HG03280 (cell line): Measurements from ENCODE around the gene NELFA.

Experiments used
- ATAC-seq: cut with Tn5 transposase; IDR thresholded peaks from one replicate; pipeline ENCODE4 v1.9.1; 2021; ENCODE audit warnings: mild to moderate bottlenecking, moderate library complexity; ENCODE audit not compliant: unreplicated experiment

Gene NELFA

DNA sequence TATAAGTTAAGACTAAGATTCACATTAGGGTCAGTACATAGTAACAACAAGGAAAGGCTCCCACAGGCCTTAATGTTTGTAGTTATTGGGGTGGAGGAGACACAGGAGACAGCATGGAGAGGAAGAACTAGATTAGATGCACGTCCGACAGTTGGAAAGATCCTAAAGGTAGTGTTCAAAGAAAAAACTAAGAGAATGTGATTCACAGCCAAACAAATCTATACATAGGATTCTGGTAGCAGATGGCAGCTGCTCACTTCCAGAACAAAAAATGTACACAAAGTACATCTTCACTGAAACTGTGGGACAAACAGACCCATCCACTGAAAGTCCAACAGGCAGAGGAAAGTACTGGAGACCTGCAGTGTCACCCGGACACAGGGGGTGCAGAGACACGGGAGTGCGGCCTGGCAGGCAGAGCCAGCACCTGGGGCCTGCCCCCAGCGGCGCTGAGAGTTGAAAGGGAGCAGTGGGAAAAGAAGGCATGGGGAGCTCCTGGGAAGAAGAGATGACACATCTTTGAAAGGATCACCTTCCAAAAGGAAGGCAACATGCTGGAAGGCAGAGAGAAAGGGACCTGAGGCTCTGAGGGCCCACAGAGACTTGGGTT lies 40.0 kb downstream of the NELFA start:
- ATAC-seq = no peak

DNA sequence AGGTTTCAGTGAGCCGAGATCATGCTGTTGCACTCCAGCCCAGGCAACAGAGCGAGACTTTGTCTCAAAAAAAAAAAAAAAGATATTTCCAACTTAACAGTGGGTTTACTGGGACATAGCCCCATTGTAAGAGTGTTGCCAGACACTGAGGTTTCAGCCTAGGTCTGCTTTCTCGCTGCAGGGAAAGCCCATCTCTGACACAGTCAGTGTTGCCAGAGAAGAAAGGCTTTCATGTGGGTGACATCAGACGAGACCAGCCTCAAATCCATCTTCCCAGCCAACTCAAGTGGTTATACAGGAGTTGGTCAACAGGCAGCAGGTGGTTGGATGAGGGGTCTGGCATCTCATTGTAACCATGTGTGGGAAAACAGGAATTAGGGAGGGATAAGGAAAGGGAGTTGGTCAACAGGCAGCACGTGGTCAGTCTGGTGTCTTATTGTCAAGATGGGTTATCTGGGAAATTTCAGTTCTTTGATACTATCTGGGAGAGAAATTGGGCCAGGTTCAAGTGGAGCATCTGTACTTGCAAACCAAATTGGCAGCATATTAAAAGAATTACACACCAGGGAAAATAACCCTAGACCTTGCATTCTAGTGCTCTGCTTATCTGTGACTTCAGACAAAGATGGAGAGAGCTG lies 41.1 kb downstream of the NELFA start:
- ATAC-seq = no peak

DNA sequence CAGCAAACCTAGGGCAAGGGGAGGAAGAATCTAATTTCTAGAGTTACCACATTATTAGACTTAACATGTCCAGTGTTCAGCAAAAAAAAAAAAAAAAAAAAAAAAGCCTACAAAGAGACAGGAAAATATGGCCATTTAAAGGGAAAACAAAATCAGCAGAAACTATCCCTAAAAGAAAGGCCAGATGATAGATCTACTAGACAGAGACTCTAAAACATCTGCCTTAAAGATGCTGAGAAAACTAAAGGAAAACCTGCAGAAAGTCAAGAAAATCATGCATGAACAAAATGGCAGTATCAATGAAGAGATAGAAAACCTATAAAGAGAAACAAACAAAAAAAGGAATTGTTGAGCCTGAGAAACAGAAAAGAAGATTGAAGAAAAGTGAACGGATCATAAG lies 43.8 kb downstream of the NELFA start:
- ATAC-seq = no peak

DNA sequence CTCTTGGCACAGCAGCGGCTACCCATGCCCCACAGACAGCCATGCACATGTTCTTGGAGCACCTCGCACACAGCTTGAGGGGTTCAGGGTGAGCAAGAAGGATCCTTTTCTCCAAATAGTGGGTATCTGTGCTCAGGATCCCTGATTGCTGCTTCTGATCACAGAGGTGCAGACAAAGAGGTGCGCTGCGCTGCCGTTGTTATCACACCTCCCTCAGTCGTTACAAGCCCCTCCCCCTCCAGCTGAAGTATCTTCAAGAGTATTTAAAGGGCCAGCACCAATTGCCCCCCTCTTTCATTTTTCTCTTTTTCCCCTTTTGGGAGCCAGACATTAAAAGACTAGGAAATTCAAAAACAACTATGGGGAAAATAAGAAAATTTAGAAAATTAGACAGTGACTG lies 44.3 kb downstream of the NELFA start:
- no peak for ATAC-seq

DNA sequence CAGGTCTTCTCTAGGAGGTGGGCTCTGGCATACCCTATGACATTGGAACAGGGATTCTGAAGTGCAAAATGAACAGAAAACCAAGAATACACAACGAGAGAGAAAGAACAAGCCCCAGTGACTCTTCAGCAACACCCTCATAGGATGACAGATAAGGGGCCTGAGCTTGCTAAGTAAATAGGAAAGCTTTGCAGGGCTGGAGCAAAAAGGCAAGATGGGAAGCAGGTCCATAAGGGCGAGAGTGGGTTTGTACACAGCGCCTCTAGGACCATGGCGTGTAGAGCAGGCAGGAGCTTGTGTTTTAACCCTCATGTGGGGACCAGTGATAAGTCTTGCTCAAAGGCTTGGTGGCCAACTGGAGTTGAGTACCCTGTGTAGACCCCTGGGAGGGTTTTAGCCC lies 45.8 kb downstream of the NELFA start:
- ATAC-seq = no peak

DNA sequence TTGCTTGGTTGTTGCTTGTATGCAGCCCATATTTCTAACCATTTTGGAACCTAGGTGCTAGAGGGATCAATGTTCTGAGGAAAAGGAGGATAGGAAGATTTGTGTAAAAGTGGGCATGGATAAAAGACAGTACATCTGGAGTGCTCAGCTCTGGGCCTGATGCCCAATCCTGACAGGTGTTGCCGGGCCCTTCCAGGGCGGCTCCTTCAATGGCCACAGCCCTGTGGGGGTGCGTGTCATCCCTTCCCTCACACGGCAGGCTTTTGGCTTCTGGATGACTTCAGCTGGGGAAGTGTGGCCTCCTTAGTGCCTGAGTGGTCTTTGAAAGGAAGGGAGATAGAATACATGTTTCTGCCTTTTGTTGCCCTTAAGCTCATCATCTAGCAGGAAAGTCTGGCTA lies 47.2 kb downstream of the NELFA start:
- ATAC-seq = no peak

DNA sequence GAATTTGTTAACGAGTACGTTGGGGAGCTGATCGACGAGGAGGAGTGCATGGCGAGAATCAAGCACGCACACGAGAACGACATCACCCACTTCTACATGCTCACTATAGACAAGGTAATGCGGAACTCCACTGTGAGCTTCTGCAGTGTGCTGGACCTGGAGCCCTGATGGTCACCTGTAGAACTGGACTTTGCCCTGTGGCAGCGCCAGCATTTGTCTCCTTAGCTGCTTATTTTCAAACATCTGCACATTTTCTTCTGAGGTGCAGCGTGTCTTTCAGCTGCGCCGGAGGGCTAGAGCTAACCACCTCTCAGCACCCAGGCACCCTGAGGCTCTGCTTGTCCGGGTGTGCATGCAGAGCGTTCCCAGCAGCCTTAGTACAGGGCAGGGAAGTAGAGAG lies 47.7 kb downstream of the NELFA start:
- no peak for ATAC-seq

DNA sequence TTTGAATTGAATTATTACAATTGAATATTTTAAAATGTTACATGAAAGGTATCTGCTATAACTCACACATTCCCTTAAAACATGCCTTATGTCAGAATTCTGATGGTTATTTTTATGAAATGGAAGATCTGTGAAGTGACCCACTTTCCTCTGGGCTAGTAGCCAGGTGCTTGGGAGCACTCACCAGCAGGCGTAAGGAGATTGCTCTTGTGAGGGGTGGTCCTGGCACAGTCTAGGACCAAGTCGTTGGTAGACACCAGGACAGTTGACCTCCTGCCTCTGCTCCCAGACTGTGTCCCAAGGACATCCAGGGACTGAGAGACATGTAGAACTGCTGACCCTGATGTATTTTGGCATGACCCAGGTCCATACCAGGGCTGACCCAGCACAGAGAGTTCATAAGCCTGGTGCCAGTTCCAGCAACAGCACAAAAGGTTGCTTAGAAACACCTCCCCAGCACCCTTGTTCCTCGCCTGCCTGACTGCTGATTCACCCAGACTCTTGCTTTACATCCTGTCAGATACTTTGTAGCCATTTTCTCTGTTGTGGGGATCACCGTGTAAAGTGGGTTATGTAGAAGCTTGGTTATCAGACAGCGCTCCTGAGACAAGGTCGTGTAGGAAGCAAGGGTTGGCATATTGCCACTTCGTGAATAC lies 48.5 kb downstream of the NELFA start:
- ATAC-seq = no peak

DNA sequence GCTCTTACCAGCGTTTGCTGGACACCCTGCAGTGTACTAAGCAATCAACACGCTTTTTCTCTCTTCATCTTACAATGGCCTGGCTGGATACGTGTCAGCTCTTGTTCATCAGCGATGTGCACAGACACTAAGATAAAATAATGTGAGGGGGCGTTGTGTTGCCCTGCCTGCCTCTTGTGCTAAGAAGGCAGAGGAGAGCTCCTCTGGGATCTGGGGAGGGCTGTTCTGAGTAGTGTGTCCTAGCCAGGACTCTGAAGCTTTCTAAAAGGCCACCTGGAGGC lies 49.7 kb downstream of the NELFA start:
- no peak for ATAC-seq

DNA sequence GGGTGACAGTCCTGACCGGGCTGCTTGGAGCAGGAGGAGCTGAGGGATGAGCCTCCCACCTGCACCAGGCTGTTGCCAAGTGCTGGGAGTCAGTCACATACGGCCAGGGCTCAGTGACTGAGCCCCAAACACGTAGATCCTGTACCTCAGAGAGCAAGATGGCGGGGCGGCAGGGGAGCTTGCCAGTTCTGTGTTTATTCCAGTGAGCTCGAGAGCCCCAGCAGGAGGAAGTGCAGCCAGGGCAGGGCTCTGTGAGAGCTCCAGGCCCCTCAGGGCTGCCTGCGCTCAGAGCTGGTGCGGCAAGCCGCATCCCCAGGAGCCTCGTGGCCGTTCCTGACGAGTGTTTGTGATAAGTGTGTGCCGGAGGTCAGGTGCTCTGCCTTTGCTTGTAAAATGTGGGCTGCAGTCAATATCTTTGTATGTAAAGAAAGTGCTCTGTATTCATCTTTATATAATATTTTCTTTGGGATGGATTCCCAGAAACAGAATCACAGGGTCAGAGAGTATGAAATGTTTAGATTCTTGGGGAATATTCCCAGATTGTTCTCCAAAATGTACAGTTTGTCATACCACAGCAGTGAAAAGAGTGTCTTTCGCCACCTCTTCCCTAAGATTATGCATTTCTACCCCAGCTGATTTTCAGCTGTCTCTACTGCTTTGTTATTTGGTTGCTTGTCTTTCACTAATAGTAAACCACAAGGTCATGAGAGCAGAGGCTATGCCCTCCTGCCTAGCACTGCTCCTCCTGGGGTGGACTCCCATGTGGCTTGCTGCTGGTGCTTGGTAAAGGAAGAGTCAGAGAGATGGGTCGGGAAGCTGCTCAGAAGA lies 50.3 kb downstream of the NELFA start:
- no peak for ATAC-seq

DNA sequence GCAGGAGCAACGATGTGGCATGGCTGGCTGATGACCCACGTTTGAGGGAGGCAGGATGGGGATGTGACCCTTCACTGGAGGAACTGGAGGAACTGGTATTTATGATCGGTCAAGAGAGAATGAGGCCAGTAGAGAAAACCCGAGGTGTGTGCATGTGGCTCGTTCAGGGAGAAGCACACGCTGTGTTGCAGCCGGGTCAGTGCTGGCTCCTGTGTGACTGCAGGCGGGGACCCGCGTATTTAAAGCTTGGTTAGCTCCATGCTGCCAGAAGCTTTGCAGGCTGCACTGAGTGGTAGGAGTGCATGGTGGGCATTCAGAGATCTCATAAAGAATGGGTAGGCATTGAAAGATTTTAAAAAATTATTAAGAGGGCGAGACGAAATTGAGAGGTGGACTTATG lies 52.1 kb downstream of the NELFA start:
- ATAC-seq = no peak

DNA sequence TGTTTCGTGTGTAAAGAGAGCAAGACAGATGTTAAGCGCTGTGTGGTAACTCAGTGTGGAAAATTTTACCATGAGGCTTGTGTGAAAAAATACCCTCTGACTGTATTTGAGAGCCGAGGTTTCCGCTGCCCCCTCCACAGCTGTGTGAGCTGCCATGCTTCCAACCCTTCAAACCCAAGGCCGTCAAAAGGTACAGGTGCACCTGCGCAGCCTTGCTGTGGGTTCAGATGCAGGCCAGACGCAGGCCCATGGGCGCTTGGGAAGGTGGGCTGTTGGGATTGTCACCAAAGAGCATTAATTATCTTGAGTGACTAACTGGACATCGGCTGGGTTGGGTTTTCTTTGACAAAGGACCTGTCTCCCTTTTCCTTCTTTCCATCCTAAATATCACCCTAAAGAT lies 55.4 kb downstream of the NELFA start:
- ATAC-seq = no peak

DNA sequence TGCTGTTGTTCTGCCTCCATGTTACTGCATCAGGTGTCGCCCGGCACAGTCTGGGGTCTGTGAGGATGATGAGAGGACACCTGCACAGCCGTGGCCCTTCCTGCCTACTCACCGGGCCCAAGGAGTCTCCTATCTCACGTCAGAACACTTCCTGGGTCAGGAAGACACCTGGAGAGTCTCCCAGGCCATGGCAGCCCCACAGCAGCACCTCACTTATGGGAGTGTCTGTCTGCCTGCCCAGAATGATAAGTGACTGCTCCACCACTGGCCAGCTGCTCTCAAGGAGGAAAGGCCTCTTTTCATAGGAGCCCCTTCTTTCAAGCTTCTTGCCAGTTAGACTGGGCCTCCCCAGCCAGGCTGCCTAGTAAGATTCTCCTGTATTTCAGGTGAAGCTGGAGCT lies 56.1 kb downstream of the NELFA start:
- no peak for ATAC-seq

DNA sequence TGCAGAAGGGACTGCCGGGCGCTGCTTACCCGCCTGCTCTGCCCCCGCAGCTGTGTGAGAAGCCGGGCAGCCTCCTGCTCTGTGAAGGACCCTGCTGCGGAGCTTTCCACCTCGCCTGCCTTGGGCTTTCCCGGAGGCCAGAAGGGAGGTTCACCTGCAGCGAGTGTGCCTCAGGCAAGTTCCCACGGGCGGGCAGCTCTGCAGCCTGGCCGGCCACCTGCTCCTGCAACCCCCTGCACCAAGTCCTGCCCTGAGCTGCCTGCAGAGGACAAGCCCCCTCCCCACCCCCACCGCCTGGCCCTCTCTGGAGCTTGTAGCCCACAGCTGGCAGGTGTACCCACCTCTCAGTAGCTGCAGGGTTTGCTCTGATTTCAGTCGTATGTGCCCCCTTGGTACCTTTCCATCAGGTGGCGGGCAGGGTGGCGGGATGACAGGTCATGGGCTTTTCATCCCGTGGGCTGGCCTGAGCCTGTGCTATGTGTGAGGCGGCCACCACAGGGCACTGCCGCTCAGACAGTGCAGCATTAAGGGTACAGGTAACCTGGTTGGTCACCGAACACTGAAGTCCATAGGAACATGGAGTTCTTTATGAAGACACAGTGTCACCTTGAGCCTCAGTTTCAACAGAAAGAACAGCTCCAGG lies 56.6 kb downstream of the NELFA start:
- ATAC-seq = no peak

DNA sequence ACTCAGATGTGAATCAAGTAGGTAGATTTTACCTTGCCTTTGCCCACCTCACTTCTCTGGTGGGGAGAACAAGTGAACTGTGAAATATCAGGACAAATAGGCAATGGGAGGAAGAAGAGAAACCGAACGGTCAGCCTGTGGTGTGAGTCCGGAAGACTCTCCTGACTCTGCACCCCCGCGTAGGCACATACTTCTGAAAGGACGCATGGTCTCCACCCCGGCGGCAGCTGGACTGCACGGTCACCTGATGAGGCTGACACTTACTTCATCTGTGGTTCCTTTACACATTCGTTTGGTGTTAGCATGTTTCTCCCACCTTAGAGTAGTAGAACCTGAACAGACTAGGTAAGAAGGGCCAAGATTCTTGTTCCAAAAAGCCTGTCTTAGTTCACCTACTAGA lies 58.4 kb downstream of the NELFA start:
- ATAC-seq = no peak

DNA sequence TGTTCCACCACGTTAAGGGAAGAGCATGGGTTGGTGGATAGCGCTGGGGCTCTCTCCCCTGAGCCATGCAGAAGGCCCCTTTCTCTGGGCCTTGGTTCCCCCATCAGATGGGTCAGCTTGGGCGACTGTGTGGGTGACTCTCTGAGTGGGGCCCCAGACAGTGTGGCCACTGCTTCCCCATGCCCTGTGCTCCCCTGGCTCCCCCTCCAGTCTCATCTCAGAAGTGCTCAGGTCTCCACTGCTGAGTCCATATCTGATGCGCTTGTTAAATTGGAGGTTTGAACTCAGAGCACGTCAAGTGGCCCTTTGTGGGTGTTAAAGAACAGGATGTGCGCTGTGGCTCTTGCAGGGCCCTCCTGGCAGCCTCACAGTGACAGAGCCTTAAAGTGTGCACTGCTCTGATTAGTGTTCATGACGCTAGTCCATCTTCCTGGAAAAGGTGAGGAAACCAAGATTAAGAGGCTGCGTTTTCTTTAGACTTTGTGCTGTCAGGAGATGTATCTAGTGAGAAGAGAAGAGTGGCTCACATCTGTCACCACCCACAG lies 59.8 kb downstream of the NELFA start:
- ATAC-seq = no peak

DNA sequence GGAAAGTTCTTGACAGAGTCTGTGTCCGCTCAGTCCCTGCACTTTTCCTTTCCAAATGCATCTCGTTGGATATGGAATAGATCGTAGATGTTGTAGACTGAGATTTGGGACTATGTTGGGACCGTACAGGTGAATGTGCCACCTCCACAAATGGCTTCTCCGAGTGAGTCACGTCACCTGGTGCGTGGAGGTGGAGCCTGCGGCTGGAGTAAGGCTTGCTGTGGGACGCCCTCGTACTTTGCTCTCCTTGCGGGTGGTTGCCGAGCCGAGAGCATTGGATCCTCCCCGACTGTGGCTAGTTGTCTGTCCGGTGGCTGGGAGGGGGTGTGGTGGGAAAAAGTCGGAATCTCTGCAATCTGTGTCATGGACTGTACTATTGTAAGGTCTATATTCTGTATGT lies 60.5 kb downstream of the NELFA start:
- no peak for ATAC-seq

DNA sequence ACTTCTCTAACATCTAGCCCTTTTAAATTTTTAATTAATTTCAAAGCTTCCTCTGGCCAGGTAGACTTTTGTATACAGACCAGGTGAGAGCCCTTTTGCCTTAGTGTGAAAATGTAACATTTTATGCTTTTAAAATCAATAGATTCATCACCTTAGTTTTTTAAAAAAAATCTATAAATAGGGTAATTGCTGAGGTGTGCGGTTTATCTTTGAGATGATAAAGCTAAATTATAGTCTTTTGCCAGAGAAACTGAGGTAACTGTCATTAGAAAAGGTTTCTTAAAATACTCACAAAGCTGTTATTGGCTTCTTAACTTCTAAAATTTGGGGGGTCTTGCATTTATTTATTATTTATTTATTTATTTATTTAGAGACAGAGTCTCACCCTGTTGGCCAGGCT lies 62.9 kb downstream of the NELFA start:
- no peak for ATAC-seq

DNA sequence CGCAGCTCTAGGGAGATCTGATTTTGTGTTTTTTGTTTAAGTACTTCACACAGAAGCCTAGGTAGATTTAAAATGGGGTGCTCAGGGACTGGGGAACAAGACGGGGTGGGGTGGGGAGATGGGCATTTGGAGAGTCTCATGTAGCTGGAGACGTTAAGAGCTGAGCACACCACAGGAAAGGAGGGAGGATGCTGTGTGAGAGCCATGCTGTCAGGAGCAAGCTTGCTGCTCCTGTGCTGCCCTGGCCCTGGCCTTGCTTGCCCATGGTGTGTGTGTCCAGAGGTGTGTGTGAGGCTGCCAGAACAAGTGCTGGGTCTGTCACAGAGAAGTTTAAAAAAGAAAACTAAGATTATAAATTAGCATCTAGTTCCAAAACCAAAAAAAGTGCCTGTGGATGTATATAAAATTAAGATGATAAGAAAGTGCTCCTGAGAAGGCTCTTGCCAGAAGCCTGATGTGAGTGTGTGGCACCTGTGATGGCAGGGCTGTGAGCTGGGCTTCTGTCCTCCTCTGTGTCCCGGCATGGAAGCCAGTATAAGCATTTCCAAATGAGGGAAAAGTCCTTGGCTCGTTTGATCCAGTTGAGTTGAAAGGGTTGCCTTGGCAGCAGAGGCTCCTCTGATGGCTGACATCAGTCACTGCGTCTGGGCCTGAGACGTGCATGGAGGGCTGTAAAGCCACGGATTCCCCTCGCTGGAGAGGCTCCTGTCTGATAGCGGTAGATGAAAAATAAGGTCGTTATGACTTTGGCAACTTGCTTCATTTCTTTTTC lies 63.5 kb downstream of the NELFA start:
- no peak for ATAC-seq

DNA sequence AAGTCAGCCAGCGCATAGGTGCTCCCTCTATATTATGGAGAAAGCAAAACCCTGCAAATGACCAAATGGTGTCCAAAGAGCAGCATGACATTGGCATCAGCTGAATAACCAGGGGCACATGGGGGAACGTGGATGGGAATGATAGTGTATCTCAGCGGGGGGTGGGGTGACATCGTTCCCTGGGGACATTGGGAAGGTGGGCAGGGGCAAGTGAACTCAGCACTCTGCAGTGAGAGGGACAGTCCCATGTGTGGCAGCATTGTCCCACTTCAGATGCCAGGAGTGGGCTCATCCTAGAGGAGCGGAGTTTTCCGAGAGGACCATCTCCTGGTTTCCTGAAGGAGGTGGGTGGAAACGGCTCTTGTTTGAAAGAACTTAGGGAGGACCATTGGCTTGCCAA lies 64.8 kb downstream of the NELFA start:
- no peak for ATAC-seq

DNA sequence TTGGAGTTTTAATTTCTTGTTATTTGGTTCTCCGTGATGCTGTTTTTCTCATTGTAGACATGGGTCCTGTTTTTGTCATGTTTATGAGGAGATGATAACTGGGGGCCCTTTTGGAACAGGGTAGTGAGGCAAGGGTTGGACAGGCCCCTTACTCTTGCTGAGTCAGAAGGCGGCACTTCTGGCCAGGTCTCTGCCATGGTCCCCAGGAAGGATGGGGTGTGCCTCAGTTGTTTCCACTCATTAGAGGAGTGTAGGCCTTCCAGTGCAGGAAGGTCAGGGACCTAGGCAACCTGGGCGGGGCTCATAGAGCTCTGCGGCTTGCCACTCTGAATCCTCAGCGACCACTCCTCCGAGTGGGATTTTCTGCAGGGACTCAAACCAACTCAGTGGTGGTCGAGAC lies 68.2 kb downstream of the NELFA start:
- no peak for ATAC-seq
